ENCODE measurements around the gene CZIB.

The CZIB gene

GRCh38 chr1:53246261-53247134 lies 26.1 kb upstream of the CZIB start:
- ChIA-PET CTCF (interaction anchor here (1.4 kb wide), 1 partner anchor 31 kb away, joined by 4 read pairs; no protein-coding TSS in a partner anchor), POLR2A (no interaction called here)
- H3K4me3 ChIP-seq (ENCODE audit: low read depth, low read length): no peak overlapping the region
- TF ChIP-seq CTCF (IDR thresholded peaks at IDR 0.05; ENCODE audit: insufficient read depth, low read length, missing control alignments): no peak
- DNase-seq (ENCODE audit: low read depth, low spot score): peak; percentile 98

- TF ChIP-seq CTCF (IDR thresholded peaks at IDR 0.05; ENCODE audit: insufficient read depth, low read length, missing control alignments): no peak
- ChIA-PET CTCF (no interaction called here), POLR2A (no interaction called here)
- no peak for DNase-seq (ENCODE audit: low read depth, low spot score)
- no peak overlapping the region for H3K4me3 ChIP-seq (ENCODE audit: low read depth, low read length)
Measured at GRCh38 chr1:53244141-53244540, 23.7 kb upstream of the CZIB start.

- DNase-seq (ENCODE audit: low read depth, low spot score): no peak
- no peak for TF ChIP-seq CTCF (IDR thresholded peaks at IDR 0.05; ENCODE audit: insufficient read depth, low read length, missing control alignments)
- POLR2A ChIA-PET: no interaction called here
- CTCF ChIA-PET: interaction anchor here (1.3 kb wide), 2 partner anchors 9 to 151 kb away, joined by 3 to 4 read pairs; no protein-coding TSS in a partner anchor
- no peak overlapping the region for H3K4me3 ChIP-seq (ENCODE audit: low read depth, low read length)
Measured at GRCh38 chr1:53242381-53242780, 21.9 kb upstream of the CZIB start.

DNA sequence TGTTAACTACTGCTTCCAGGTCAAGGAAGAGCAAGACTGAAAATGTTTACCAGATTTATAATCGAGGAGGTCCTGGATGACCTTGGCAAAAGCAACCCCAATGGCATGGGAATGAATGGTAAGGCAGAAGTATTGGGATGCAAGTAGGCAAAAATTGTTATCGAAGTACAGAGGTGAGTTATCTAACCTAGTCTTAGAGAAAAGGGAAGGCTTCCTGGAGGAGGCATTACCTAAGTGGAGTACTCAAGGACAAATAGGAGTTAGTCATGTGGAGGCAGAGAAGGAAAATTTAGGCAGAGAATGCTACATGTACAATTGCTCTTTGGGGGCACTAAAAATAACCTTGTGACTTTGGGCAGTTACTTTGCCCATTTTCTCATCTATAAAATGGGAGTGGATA lies 21.4 kb upstream of the CZIB start:
- no peak overlapping the region for H3K4me3 ChIP-seq (ENCODE audit: low read depth, low read length)
- POLR2A ChIA-PET: no interaction called here
- CTCF ChIA-PET: interaction anchor here (1.3 kb wide), 2 partner anchors 9 to 151 kb away, joined by 3 to 4 read pairs; no protein-coding TSS in a partner anchor
- no peak for DNase-seq (ENCODE audit: low read depth, low spot score)
- TF ChIP-seq CTCF (IDR thresholded peaks at IDR 0.05; ENCODE audit: insufficient read depth, low read length, missing control alignments): no peak

- TF ChIP-seq CTCF (IDR thresholded peaks at IDR 0.05; ENCODE audit: insufficient read depth, low read length, missing control alignments): no peak
- POLR2A ChIA-PET: interaction anchor here (0.5 kb wide), 1 partner anchor 1184 kb away, joined by 3 read pairs; the partner anchor contains the start of gene TXNDC12
- CTCF ChIA-PET: interaction anchor here (1.0 kb wide), 1 partner anchor 40 kb away, joined by 3 read pairs; no protein-coding TSS in a partner anchor
- peak; percentile 73 for DNase-seq (ENCODE audit: low read depth, low spot score)
- peak within 1 kb of the TSS; percentile 74 for H3K4me3 ChIP-seq (ENCODE audit: low read depth, low read length)
Measured at GRCh38 chr1:53238197-53239155, 18.0 kb upstream of the CZIB start, which contains the start of gene MAGOH. Gene MAGOH (minus strand): TSS chr1:53238518. CDS start chr1:53238448, 70 bp downstream.
